GM18867 (cell line): ENCODE data around the gene PCBP3.

Experiments
- ATAC-seq: cut with Tn5 transposase; IDR thresholded peaks from one replicate; pipeline ENCODE4 v1.9.1; 2021; ENCODE audit warnings: mild to moderate bottlenecking, moderate library complexity; ENCODE audit not compliant: unreplicated experiment

The PCBP3 gene

DNA sequence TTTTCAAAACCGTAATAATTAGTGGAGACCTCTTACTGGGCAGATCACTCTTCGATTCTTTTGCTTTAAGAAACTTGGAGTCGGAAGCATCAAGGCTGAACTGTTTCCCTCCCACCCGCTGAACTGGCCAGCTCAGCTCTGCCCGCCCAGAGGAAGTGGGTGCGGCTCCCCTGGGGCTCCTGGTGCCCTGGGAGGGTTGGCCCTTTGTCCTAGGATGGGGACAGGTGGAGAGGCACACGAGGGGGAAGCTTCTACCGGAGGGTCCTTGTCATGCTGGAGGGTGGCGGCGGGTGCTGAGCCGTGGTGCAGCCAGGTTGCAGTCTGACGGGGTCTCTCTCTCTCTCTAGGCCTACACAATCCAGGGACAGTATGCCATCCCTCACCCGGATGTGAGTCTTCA lies 273.7 kb downstream of the PCBP3 start:
- no peak for ATAC-seq

DNA sequence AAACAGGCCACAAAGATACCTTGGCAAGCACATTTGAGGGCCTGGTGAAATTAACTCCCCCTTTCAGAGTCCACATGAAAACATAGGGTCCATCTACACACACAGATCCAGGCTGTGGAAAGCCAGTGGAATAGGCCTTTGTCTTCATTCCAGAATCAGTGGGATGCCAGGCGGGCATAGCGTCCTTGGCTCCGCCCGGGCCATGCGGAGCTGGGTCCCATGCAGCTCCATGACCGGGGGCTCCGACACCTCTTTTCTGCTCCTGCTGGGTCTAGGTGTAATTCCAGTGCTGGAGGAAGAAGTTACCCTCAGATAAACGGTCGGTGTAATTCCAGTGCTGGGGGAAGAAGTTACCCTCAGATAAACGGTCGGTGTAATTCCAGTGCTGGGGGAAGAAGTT lies 274.5 kb downstream of the PCBP3 start:
- no peak for ATAC-seq

DNA sequence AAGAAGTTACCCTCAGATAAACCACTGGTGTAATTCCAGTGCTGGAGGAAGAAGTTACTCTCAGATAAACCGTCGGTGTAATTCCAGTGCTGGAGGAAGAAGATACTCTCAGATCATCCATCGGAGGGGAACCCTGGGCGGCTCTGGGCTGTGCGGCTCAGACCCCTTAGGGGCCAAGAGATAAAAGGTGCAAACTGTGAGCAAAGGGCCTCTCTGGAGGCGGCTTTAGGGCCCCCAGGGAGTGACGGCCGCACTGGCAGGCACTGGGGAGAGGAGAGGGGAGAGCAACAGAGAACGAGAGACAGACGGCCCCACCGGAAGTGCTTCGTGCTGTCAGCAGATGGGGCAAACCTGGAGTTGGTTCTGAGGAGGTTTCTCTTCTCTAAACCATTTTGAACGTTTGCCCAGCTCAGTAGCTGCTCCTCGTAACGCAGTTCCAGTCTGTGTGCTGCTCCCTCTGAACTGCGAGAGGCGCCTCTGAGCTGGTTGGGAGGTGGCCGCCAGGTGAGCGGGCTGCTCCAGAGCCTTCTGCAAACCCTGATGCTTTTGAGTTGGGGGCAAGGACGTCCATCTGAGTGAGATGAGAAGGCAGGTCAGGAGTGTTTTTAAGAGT lies 275.4 kb downstream of the PCBP3 start:
- no peak for ATAC-seq

DNA sequence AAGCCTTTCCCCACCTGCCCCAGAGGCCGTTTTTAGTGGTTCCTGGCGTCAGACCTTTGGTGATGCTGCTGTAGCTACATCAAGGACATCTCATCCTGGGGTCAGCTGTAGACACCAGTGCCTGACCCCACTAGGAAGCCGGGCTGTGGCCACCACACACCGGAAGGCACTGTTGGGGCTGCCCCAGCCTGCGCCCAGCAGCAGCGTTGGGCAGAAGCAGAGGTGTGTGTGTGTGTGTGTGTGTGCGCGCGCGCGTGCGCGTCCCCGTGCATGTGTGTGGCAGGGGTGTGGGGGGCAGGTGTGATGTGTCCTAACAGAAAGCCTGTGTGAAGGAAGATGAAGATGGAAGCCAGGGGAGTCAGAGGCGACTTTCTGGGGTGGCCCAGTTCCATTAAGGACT lies 276.1 kb downstream of the PCBP3 start:
- no peak for ATAC-seq

DNA sequence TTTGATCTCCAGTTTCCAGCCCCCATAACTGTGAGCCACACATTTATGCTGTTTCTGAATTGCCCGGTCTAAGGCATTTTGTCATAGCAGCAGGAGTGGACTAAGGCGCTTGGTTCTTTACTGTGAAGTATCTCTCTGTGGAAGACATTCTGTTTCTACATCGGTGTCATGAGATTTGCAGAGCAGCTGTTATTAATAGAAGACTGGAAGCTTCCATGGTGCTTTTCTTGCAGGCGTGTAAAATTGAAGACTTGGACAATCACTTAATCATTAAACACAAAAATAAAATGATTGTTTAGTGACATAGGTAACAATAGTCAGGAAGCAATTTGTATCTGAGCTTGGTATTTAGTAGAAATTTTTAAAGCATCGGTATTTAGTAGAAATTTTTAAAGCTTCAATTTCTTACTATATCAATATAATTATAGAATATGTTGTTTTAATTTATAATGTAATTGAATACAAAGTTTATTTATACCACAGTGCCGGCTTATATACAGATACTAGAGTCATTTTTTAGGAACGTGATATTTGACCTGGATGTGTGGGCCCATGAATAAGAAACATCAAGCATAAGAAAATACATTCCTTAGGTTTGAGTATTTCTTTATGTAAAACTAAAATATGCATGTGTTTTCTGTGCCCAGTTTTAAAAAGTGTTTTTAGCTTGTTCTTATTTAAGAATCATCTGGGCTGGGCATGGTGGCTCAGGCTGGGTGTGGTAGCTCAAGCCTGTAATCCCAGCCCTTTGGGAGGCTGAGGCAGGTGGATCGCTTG lies 277.5 kb downstream of the PCBP3 start:
- ATAC-seq = no peak

DNA sequence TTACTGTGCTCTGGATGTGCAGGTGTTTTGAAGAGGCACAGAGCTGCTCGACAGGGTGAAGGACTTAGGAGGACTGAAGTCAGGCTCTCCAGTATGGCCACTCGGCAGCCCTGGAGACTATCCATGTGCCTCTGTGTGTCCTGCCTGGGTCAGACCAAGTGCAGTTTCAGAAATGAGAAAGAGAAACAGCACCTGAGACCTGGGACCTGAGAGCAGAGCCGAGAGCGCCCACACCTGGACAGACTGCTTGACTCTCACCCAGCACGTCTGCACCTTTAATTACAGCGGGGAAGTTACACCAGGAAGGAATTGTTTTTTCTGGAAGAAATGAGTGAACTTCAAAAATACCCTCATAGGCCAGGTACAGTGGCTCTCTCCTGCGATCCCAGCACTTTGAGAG lies 278.4 kb downstream of the PCBP3 start:
- ATAC-seq = no peak

DNA sequence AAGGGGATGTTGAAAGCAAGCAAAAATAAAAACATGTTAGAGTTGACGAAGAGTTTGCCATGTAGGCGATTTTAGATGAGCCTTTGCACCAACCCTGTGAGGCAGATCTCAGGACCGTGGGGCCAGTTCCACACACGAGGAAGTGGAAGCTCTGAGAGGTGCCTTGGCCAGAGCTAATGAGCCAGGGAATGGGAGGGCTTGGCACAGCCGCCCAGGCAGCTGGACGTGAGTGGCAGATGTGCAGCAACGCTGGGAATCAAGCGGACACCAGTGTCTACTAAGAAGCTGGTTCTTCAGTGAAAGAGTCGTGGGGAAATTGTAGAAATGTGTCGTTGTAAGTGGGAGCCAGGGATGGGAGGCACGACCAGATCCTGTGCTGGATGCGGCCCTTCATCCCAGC lies 279.1 kb downstream of the PCBP3 start:
- ATAC-seq = no peak

DNA sequence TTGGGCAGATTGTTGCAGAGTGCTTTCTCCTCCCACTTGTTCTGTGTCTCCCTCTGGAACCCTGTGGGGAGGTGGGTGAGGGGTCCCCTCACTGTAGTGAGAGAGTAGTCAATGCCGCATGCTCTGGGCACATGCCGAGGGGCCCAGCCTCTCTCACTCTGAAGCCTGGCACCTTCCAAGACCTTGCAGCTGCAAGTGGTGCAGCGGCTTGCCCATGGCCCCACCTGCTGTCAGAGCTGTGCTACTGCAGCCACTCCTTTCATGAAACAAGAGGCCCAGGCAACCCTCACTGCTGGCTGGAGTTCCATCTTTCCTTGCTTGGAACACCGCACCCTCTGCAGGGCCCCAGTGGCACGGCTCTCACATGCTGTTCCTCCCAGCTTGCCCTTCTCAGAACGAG lies 279.6 kb downstream of the PCBP3 start:
- no peak for ATAC-seq

DNA sequence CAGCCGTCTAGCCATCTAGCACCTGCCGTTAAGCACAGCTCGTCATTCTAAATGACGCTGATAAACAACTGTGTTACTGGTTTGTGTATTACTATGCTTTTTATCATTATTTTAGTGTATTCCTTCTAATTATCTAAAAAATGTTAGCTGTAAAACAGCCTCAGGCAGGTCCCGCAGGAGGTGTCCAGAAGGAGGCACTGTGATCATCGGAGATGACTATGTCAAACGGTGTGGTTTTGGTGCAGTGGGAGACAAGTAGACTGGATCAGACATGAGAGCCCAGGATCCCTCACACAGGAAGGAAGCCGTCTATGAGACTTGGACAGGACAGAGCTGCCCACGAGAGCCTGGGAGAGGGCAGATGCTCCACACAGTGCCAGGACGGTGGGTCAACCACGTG lies 282.8 kb downstream of the PCBP3 start:
- ATAC-seq = no peak

DNA sequence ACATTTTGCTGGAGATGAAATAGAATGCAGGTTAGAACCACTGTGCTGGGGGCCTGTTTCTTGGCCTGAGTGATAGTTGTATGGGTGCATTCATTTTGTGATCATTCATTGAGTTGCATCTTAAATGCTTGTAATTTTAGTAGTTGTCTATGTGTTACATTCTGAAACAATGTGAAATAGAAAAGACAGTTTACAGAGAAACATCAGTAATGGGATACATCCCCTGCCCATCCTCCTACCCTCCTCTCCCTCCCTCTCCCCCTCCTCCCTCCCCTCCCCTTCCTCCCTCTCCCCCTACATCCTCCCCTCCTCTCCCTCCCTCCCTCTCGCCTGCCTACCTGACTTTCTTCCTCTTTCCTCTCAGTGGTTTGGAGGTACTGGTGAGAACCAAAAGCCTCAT lies 283.5 kb downstream of the PCBP3 start:
- ATAC-seq = no peak

DNA sequence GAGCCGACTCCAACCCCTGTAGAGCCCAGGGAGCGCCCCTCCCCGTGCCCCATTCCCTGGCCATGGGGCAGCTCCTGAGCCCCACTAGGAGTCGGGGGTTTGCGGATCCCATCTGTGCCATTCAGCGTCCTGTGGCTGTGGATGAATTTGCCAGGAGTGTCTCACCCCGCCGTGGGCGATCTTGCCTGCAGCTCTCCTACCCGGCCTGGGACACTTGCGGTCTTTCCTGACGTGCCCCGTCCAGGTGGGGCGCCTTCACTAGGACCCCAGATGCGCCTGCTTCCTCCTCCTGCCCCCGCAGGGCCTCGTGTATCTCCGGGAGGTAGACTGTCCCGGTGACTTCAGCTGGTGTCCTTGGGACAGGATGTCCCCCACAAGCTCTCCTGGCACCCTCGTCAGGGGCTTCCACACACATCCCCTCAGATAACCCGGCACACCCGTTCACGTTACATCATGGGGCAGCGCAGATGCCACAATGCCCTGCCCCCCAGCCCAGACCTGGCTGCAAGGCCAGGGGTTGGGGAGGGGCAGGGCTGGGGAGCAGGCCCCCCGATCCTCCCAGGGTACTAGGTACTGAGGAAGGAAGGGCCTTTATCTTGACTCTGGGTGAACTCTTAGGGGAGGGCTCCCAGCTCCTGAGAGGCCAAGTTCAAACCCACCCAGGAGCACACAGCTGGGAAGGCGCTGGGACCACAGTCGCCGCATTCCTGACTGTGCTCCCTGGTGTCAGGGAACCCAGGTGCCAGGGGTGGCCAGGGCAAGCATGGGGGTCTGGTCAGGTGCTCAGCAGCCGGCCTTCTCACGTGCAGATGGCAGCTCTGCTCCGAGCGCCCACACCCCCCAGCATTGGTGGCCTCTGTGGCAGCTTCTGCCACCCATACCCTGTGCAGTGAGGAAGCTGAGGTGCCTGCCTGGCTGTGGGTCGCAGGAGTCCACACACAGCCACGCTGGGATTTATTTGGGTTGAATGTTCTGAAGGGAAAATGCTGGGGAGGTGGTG lies 284.6 kb downstream of the PCBP3 start:
- ATAC-seq = no peak

DNA sequence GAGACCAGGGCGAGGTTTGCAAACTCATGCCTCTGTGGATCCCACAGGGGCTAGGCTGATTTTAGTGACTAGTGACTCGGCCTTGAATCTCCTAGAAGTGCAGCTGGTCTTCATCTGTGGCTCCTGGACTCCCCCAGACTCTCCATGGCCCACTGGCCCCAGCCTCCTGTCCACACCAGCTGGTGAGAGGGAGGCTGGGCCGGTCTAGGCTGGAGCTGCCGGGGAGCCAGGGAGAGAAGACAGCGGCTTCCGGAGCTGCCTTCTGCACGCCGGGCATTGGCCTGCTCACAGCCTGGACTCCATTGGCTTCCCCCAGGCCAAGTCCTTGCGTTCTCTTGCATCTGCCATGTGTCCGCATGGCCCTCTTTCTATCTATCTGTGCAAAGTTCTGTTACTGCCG lies 285.9 kb downstream of the PCBP3 start:
- ATAC-seq = no peak

DNA sequence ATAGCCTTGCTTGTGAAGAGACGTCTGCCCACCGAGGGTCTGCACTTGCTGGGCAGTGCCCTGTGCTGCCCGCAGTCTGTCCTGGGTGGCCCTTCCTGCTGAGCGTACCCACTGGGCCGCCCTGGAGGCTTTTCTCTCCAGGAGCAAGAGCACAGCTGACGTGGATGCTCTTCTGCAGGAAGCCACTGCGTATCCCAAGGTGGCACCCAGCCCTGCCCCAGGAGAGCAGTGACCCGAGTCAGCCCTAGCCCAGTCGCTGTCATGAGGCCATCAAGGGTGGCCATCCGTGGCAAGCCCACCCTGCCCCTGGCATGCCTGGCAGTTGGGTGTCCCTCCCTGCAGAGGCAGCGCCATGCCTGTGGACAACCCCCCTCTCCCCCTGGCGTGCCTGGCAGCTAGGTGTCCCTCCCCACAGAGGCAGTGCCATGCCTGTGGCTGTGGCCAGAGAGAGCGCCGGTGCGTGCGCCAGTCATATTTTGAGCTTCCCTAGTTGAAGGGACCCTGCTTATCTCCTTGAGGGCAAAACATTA lies 286.8 kb downstream of the PCBP3 start:
- no peak for ATAC-seq

DNA sequence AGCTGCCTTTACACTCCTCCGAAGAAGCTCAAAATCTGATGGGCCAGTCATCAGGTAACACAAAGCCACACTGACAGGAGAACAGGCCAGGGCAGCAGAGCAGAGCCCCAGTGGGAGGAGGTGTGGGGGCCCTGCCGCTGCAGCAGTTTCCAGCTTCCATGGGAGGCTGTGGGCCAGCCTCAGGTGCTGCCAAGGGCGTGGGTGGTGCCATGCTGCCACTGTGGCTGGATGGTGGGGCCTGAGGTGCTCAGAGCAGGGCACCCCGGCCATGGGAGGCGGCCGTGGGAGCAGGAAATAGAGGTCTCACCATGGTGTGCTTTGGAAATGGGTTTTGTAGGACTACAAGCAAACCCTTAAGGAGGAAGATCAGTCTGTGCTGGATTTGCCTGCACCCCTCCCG lies 287.3 kb downstream of the PCBP3 start:
- ATAC-seq = no peak

DNA sequence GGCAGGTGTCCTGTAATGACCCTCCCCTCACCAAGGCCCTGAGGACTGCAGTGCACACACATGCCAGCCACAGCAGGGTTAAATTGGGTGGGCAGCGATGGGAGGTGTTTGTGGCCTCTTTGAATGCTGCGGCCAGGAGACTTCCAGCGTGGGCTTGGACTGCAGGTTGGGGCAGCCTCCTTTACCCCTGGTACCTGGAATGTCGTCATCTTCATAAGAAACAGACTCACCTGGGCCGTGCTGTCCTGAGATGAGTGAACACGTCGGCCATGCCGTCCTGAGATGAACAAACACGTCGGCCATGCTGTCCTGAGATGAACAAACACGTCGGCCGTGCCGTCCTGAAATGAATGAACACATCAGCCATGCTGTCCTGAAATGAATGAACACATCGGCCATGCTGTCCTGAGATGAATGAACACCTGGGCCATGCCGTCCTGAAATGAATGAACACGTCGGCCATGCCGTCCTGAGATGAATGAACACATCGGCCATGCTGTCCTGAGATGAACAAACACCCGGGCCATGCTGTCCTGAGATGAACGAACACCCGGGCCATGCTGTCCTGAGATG lies 288.0 kb downstream of the PCBP3 start:
- ATAC-seq = no peak

DNA sequence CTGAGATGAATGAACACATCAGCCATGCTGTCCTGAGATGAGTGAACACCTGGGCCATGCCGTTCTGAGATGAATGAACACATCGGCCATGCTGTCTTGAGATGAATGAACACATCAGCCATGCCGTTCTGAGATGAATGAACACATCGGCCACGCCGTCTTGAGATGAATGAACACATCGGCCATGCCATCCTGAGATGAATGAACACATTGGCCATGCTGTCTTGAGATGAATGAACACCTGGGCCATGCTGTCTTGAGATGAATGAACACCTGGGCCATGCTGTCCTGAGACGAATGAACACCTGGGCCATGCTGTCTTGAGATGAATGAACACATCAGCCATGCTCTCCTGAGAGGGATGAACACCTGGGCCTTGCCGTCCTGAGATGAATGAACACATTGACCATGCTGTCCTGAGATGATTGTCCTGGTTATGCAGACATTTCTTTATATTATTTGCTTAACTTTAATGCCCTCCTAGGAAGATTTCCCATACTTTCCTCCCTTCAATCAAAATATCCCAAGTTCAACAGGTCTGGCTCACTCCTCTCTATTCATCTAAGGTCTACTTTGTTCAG lies 289.5 kb downstream of the PCBP3 start:
- ATAC-seq = no peak

DNA sequence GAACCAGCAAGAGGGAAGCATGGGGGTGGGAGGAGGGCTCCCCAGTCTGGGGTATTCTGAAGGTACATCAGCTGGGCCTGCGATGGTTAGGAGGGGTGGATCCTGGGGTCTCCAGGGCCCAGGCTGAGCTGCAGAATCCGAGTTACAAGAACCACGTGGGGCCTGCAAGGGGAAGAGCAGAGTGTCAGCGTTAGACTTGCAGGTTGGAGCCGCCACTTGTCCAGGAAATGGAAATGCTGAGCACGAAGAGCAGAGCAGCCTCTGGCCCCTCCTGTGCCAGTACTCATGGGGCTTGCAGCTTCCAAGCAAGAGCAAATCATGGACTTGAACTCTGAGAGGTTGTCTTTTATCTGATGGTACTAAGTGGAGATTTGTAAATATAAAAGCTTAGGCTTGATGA lies 290.6 kb downstream of the PCBP3 start:
- no peak for ATAC-seq

DNA sequence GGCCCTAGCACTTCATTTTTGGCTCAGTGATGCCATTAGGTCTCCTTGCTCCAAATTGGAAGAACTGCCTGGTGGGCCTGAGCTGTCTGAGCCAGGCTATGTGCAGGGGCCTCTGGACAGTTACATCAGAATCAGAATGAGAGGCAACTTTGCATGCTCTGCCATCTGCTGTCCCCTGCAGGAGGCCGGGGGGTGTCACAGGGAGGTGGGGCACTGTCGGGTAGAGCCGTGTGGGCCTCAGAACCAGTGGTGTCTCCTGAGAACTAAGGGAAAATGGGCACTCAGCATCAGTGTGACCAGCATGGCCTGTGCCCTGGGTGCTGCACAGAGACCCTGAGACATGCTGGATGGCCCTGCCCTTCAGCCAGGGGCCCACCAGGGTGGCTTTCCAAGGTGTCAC lies 291.0 kb downstream of the PCBP3 start:
- ATAC-seq = no peak

DNA sequence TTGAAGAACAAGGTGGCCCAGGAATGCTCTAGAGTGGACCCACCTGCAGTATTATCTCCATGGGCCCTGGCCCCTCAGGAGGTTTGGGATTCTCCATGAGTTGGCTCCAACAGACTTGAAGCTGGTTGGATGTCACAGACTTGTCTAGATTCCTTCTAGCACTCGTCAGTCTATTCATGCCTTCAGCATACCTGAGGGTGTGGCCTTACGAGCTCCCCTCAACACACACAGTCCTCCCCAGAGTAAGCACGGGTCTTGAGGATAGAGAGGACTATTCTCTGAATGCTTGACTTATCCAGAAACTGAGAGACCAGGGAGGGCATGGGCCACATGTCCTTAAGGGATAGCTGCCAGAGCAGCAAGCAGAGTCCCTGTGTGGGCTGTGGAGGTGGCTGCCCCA lies 292.1 kb downstream of the PCBP3 start:
- ATAC-seq = no peak

DNA sequence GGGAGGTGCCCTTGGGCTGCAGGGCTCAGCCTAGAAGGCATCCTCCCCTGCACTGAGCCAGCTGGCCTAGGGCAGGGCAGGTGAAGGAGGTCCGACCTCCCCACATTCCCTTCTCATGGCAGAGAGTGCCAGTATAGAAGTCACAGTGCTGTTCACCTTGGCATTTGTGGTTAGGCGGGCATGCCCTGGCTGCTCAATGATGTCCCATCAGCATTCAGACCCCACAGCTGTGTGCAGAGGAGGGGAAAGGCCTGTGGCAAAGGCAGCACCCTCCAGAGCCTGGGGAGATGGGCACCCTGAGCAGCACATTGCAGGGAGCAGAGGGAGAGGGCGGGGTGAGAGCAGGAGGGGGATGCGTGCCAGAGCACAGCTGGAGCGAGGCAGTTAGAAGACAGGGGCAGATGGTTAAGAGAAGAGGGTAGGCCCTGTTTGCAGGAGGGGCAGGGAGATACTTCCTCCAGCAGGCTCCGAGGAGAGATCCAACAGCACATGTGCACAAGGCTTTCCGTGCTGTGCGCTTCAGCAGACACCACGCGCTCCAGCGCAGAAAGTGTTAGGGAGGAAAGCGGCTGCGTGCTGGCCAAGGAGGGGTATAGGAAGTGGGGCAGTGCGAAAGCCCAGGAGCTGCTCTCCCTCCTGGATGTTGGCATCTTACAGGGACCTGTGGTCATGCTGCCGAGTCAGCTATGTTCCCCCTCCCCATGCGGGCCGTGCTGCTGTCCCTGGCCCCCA lies 294.4 kb downstream of the PCBP3 start:
- no peak for ATAC-seq
